ENCODE data around the gene EPHB6.

DNA sequence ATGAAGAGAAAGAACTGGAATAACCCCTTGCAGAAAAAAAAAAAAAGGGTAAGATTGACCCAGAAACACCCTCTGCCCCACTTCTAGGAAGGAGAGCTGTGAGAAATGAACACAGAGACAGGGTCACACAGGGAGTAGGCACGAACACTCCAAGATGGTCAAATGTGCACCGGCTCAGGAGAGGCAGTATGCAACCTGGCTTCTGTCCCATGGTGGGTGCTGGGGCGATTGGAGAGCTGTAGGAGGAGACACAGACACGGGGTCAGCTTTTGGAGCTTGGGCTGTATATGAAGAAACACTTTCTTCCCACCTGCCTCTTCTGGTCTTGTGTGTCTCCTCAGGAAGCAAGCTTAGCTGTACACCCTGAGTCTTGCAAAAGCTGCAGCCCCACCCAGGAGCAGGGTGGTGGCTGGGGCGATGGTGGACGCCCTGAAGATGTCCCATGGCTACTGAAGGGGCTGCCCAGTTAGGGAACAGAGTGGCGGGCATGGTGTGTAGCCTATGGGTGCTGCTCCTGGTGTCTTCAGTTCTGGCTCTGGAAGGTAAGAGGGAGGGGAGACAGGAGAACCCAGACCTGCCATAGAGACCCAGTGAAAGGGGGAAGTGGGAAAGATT lies 8.0 kb downstream of the EPHB6 start:
- TF ChIP-seq, protein P1, sequence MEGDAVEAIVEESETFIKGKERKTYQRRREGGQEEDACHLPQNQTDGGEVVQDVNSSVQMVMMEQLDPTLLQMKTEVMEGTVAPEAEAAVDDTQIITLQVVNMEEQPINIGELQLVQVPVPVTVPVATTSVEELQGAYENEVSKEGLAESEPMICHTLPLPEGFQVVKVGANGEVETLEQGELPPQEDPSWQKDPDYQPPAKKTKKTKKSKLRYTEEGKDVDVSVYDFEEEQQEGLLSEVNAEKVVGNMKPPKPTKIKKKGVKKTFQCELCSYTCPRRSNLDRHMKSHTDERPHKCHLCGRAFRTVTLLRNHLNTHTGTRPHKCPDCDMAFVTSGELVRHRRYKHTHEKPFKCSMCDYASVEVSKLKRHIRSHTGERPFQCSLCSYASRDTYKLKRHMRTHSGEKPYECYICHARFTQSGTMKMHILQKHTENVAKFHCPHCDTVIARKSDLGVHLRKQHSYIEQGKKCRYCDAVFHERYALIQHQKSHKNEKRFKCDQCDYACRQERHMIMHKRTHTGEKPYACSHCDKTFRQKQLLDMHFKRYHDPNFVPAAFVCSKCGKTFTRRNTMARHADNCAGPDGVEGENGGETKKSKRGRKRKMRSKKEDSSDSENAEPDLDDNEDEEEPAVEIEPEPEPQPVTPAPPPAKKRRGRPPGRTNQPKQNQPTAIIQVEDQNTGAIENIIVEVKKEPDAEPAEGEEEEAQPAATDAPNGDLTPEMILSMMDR (IDR thresholded peaks at IDR 0.05; ENCODE audit: low read depth, low read length, poor library complexity, severe bottlenecking) = no peak
- no peak for TF ChIP-seq EZH2phosphoT487 (IDR thresholded peaks at IDR 0.05; ENCODE audit: borderline replicate concordance, low read length)

Data from DOHH2 (cell line).